ENCODE data around the gene PELI2. TPM values are rescaled to one million over a fixed set of nuclear protein-coding genes. Genes with fewer than 3 reads are reported as not detected.

PELI2 gene
- total RNA-seq, 1 experiment from 2014 or later = 10.0 TPM

DNA sequence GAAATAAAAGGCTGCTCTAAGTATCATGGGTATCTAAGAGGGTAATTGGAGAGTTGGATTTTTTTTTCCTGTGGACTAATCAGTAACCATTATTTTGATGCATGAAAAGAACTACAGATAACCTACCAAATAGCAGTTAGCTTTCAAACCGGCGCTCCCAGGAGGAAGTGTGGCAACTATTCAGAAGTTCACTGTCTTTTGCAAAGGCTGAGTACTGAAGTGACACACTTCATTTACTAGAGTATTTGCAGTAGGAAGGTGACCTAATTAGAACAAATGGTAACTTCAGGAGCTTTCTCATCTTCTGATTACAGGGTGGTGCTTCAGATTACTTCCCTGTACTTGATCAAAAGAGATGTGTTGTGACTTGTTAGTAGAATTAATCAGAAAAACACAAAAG is 87.7 kb downstream of the PELI2 start:
- H3K9me3 ChIP-seq (ENCODE audit: insufficient read depth, low read depth) = no peaks in the 10 kb centered on the region
- TF ChIP-seq EZH2 (IDR thresholded peaks at IDR 0.05; ENCODE audit: low read depth) (no peak), CTCF (conservative IDR thresholded peaks at IDR 0.05) (no peak)
- H3K36me3 ChIP-seq (ENCODE audit: low read depth) = no peaks in the 10 kb centered on the region
- no peaks in the 10 kb centered on the region for H3F3A ChIP-seq (ENCODE audit: insufficient read depth, low read depth)
- H3K4me3 ChIP-seq = no peak overlapping the region
- intact Hi-C loops (cut with micrococcal nuclease; ENCODE audit: unreplicated experiment) = no loop called here
- POLR2A ChIA-PET (ENCODE audit: unreplicated experiment) = no interaction called here
- no TSS peak for BruUV-seq (replicated peaks)
- no peaks in the 10 kb centered on the region for H3K4me1 ChIP-seq (replicated peaks; ENCODE audit: insufficient read depth)
- H3K27ac ChIP-seq = no peak overlapping the region
- no peaks in the 10 kb centered on the region for H3K79me2 ChIP-seq (ENCODE audit: low read depth)
- no peak for DNase-seq
- no peak overlapping the region for H2AFZ ChIP-seq
- H3K4me2 ChIP-seq = no peak overlapping the region
- CTCF ChIA-PET = no interaction called here
- H3K9me2 ChIP-seq (ENCODE audit: insufficient read depth) = no peaks in the 10 kb centered on the region
- no peaks in the 10 kb centered on the region for H3K27me3 ChIP-seq (ENCODE audit: insufficient read depth, low read depth)
- H4K20me1 ChIP-seq (ENCODE audit: insufficient read depth) = no peaks in the 10 kb centered on the region

- Histone ChIP-seq H3K4me3 (no peak overlapping the region), H3K27ac (no peak overlapping the region), H3K79me2 (ENCODE audit: low read depth) (no peaks in the 10 kb centered on the region), H4K20me1 (ENCODE audit: insufficient read depth) (no peaks in the 10 kb centered on the region), H3K9me2 (ENCODE audit: insufficient read depth) (no peaks in the 10 kb centered on the region), H3F3A (ENCODE audit: insufficient read depth, low read depth) (no peaks in the 10 kb centered on the region), H3K27me3 (ENCODE audit: insufficient read depth, low read depth) (no peaks in the 10 kb centered on the region), H2AFZ (no peak overlapping the region), H3K36me3 (ENCODE audit: low read depth) (no peaks in the 10 kb centered on the region), H3K4me1 (replicated peaks; ENCODE audit: insufficient read depth) (no peaks in the 10 kb centered on the region), H3K4me2 (no peak overlapping the region), H3K9me3 (ENCODE audit: insufficient read depth, low read depth) (no peaks in the 10 kb centered on the region)
- DNase-seq = no peak
- TF ChIP-seq EZH2 (IDR thresholded peaks at IDR 0.05; ENCODE audit: low read depth) (no peak), CTCF (conservative IDR thresholded peaks at IDR 0.05) (no peak)
- intact Hi-C loops (cut with micrococcal nuclease; ENCODE audit: unreplicated experiment) = no loop called here
- ChIA-PET POLR2A (ENCODE audit: unreplicated experiment) (no interaction called here), CTCF (no interaction called here)
- BruUV-seq (replicated peaks) = no TSS peak
Measured at GRCh38 chr14:56206596-56206995, 88.4 kb downstream of the PELI2 start.

- CTCF ChIA-PET = no interaction called here
- no peak for DNase-seq
- no peaks in the 10 kb centered on the region for H3K9me3 ChIP-seq (ENCODE audit: insufficient read depth, low read depth)
- no peak overlapping the region for H3K27ac ChIP-seq
- no peaks in the 10 kb centered on the region for H3K9me2 ChIP-seq (ENCODE audit: insufficient read depth)
- no peaks in the 10 kb centered on the region for H4K20me1 ChIP-seq (ENCODE audit: insufficient read depth)
- no peaks in the 10 kb centered on the region for H3K4me1 ChIP-seq (replicated peaks; ENCODE audit: insufficient read depth)
- no peaks in the 10 kb centered on the region for H3K27me3 ChIP-seq (ENCODE audit: insufficient read depth, low read depth)
- no peak overlapping the region for H3K4me2 ChIP-seq
- no peak overlapping the region for H3K4me3 ChIP-seq
- H3K36me3 ChIP-seq (ENCODE audit: low read depth) = no peaks in the 10 kb centered on the region
- TF ChIP-seq EZH2 (IDR thresholded peaks at IDR 0.05; ENCODE audit: low read depth) (no peak), CTCF (conservative IDR thresholded peaks at IDR 0.05) (no peak)
- POLR2A ChIA-PET (ENCODE audit: unreplicated experiment) = interaction anchor here (0.5 kb wide), 1 partner anchor 11 kb away, joined by 3 read pairs; no protein-coding TSS in a partner anchor
- H2AFZ ChIP-seq = no peak overlapping the region
- H3K79me2 ChIP-seq (ENCODE audit: low read depth) = no peaks in the 10 kb centered on the region
- intact Hi-C loops (cut with micrococcal nuclease; ENCODE audit: unreplicated experiment) = no loop called here
- H3F3A ChIP-seq (ENCODE audit: insufficient read depth, low read depth) = no peaks in the 10 kb centered on the region
- BruUV-seq (replicated peaks) = no TSS peak
Measured at GRCh38 chr14:56207626-56208292, 89.5 kb downstream of the PELI2 start.

Measured in PC-9 (cell line).